ENCODE results near the gene MED31.

- TF ChIP-seq CTCF (IDR thresholded peaks at IDR 0.05) (no peak), POLR2A (IDR thresholded peaks at IDR 0.05) (no peak)
Measured at GRCh38 chr17:6681176-6681575, 29.8 kb upstream of the MED31 start.
